HCT116 (cell line): ENCODE measurements around the gene DRG2.

Experiments
- EZH2 ChIP-seq: fragments of 200-600 bp; sonication (generic); IDR thresholded peaks from 2 replicates; pipeline ENCODE4 v1.6.1; 2017; ENCODE audit warnings: antibody characterized with exemption, mixed run types
- EZH2phosphoT487 ChIP-seq: fragments of 200-600 bp; IDR thresholded peaks from 2 replicates; pipeline ENCODE4 v1.6.1; 2018; ENCODE audit warnings: antibody characterized with exemption, borderline replicate concordance
- FOSL1 ChIP-seq: IDR thresholded peaks from 2 replicates; pipeline ENCODE4 v1.6.1; 2012; ENCODE audit warnings: low read depth
- JUND ChIP-seq: IDR thresholded peaks from 2 replicates; pipeline ENCODE4 v1.6.1; 2012
- POLR2A ChIP-seq: IDR thresholded peaks from 2 replicates; pipeline ENCODE4 v1.7.0; 2011; ENCODE audit warnings: borderline replicate concordance; ENCODE audit not compliant: insufficient read depth, insufficient read length; ENCODE audit errors: extremely low read depth
- POLR2AphosphoS5 ChIP-seq: IDR thresholded peaks from 2 replicates; pipeline ENCODE4 v1.6.1; 2011; ENCODE audit warnings: mild to moderate bottlenecking, low read depth, low read length, moderate library complexity
- RAD21 ChIP-seq: IDR thresholded peaks from 2 replicates; pipeline ENCODE4 v1.6.1; 2012; ENCODE audit warnings: low read depth, mild to moderate bottlenecking
- ZNF274 ChIP-seq: fragments of 200-500 bp; sonication (Bioruptor generic); IDR thresholded peaks from 2 replicates; pipeline ENCODE4 v1.6.1; 2014; ENCODE audit warnings: mild to moderate bottlenecking, low read depth, low read length, inconsistent platforms
- TF ChIP-seq, protein P1 (sequence below), 3 experiments: fragments of 200-600 bp in 1 of 3; sonication (generic) in 1 of 3; IDR thresholded peaks in 2 of 3; conservative IDR thresholded peaks in 1 of 3; 2 replicates each; pipeline ENCODE4 v1.5.1; 2012 to 2017; ENCODE audit warnings: low read depth in 2 of 3, low read length in 2 of 3, antibody characterized with exemption in 1 of 3, borderline replicate concordance in 1 of 3, control low read depth in 1 of 3, mild to moderate bottlenecking in 1 of 3, mixed read lengths in 1 of 3, mixed run types in 1 of 3, moderate library complexity in 1 of 3; ENCODE audit not compliant: insufficient read depth in 1 of 3
- TF ChIP-seq, protein P2 (sequence below): IDR thresholded peaks from 2 replicates; pipeline ENCODE4 v1.6.1; 2012

DNA sequence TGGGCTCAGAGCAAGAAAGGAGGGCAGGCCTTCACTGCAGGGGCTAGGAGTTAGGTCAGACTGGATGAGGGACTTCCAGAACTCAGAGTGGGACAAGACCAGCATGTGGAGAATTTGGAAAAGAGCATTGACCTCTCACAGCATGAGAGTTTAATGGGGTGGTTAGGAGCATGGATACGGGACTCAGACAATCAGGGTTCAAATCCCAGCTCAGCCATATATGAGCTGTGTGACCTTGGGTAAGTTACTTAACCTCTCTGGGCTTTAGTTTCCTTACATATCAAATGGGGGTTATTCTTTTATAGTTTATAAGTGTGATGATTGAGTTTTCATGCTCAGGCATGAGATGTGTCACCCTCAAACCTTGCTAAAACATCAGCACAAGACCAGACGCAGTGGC, 58.5 kb downstream of the DRG2 start:
- TF ChIP-seq RAD21, result no peak
- TF ChIP-seq EZH2phosphoT487, result no peak
- TF ChIP-seq, protein P1, sequence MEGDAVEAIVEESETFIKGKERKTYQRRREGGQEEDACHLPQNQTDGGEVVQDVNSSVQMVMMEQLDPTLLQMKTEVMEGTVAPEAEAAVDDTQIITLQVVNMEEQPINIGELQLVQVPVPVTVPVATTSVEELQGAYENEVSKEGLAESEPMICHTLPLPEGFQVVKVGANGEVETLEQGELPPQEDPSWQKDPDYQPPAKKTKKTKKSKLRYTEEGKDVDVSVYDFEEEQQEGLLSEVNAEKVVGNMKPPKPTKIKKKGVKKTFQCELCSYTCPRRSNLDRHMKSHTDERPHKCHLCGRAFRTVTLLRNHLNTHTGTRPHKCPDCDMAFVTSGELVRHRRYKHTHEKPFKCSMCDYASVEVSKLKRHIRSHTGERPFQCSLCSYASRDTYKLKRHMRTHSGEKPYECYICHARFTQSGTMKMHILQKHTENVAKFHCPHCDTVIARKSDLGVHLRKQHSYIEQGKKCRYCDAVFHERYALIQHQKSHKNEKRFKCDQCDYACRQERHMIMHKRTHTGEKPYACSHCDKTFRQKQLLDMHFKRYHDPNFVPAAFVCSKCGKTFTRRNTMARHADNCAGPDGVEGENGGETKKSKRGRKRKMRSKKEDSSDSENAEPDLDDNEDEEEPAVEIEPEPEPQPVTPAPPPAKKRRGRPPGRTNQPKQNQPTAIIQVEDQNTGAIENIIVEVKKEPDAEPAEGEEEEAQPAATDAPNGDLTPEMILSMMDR (IDR thresholded peaks at IDR 0.05 in 2 of 3, conservative IDR thresholded peaks at IDR 0.05 in 1 of 3; ENCODE audit: borderline replicate concordance in 1 of 3, insufficient read depth in 1 of 3, low read depth in 2 of 3, low read length in 2 of 3), result no peak
- TF ChIP-seq POLR2AphosphoS5, result no peak
- TF ChIP-seq POLR2A, result no peak
- TF ChIP-seq EZH2, result no peak
- no peak for TF ChIP-seq ZNF274
- no peak for TF ChIP-seq FOSL1
- no peak for TF ChIP-seq JUND
- TF ChIP-seq, protein P2, sequence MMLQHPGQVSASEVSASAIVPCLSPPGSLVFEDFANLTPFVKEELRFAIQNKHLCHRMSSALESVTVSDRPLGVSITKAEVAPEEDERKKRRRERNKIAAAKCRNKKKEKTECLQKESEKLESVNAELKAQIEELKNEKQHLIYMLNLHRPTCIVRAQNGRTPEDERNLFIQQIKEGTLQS, result no peak
